Neural cell (in vitro differentiated cells): ENCODE measurements around the gene GRAMD2A. TPM values are rescaled to one million over a fixed set of nuclear protein-coding genes. Genes with fewer than 3 reads are reported as not detected.

Source experiments
- H2AFZ ChIP-seq: fragments of 200-600, 300-800 bp; sonication (generic), shearing (Covaris generic); 2 replicates; pipeline ENCODE4 v1.6.0; 2014; ENCODE audit warnings: low read depth, mild to moderate bottlenecking, antibody characterized with exemption, low read length, moderate library complexity
- H3F3A ChIP-seq: fragments of 200-600 bp; shearing (Covaris generic); 2 replicates; pipeline ENCODE4 v1.6.1; 2016; ENCODE audit warnings: mild to moderate bottlenecking, moderate library complexity, mixed read lengths, antibody characterized with exemption, low read length; ENCODE audit not compliant: insufficient read depth, poor library complexity, severe bottlenecking
- H3K27ac ChIP-seq: fragments of 200-600, 300-800 bp; sonication (generic), shearing (Covaris generic); 2 replicates; pipeline ENCODE4 v1.5.1; 2014; ENCODE audit warnings: mild to moderate bottlenecking, low read length, moderate library complexity
- H3K27me3 ChIP-seq: fragments of 300-800, 200-600 bp; sonication (generic), shearing (Covaris generic); 2 replicates; pipeline ENCODE4 v1.6.0; 2014; ENCODE audit warnings: mild to moderate bottlenecking, low read depth, low read length, moderate library complexity; ENCODE audit not compliant: insufficient read depth
- H3K36me3 ChIP-seq: fragments of 300-800, 200-600 bp; sonication (generic), shearing (Covaris generic); 2 replicates; pipeline ENCODE4 v1.5.1; 2014; ENCODE audit warnings: mild to moderate bottlenecking, antibody characterized with exemption, low read length, moderate library complexity; ENCODE audit not compliant: insufficient read depth
- H3K4me2 ChIP-seq: fragments of 300-800, 200-600 bp; sonication (generic), shearing (Covaris generic); 2 replicates; pipeline ENCODE4 v1.6.0; 2014; ENCODE audit warnings: mild to moderate bottlenecking, low read length
- H3K4me3 ChIP-seq: fragments of 300-800, 200-600 bp; sonication (generic), shearing (Covaris generic); 2 replicates; pipeline ENCODE4 v1.5.1; 2014; ENCODE audit warnings: mild to moderate bottlenecking, low read length, moderate library complexity
- H3K79me2 ChIP-seq: fragments of 200-600 bp; shearing (Covaris generic); replicated peaks from 2 replicates; pipeline ENCODE4 v1.6.0; 2014; ENCODE audit warnings: mild to moderate bottlenecking, low read length, moderate library complexity; ENCODE audit not compliant: insufficient read depth
- H3K9ac ChIP-seq: fragments of 300-800, 200-600 bp; sonication (generic), shearing (Covaris generic); 2 replicates; pipeline ENCODE4 v1.6.1; 2016; ENCODE audit warnings: mild to moderate bottlenecking, low read length, mixed read lengths
- H3K9me2 ChIP-seq: fragments of 200-600 bp; shearing (Covaris generic); 2 replicates; pipeline ENCODE4 v1.6.1; 2016; ENCODE audit warnings: mild to moderate bottlenecking, low read length, mixed read lengths; ENCODE audit not compliant: insufficient read depth
- H3K9me3 ChIP-seq: fragments of 200-600, 300-800 bp; sonication (generic), shearing (Covaris generic); 2 replicates; pipeline ENCODE4 v1.6.1; 2016; ENCODE audit warnings: mild to moderate bottlenecking, mixed run types, low read length, moderate library complexity, mixed read lengths
- H4K20me1 ChIP-seq: fragments of 200-600 bp; shearing (Covaris generic); 2 replicates; pipeline ENCODE4 v1.6.1; 2016; ENCODE audit warnings: mild to moderate bottlenecking, mixed run types; ENCODE audit not compliant: insufficient read depth
- EP300 ChIP-seq: fragments of 450-650 bp; conservative IDR thresholded peaks from 2 replicates; pipeline ENCODE4 v1.6.1; 2014; ENCODE audit warnings: antibody characterized with exemption, mild to moderate bottlenecking, moderate library complexity; ENCODE audit not compliant: poor library complexity, severe bottlenecking
- EZH2 ChIP-seq: fragments of 200-600, 300-800 bp; shearing (Covaris generic), sonication (generic); IDR thresholded peaks from 2 replicates; pipeline ENCODE4 v1.6.1; 2014; ENCODE audit warnings: antibody characterized with exemption, low read length, borderline replicate concordance, mild to moderate bottlenecking; ENCODE audit not compliant: insufficient read depth, poor library complexity, severe bottlenecking
- MXI1 ChIP-seq: fragments of 450-650 bp; conservative IDR thresholded peaks from 2 replicates; pipeline ENCODE4 v1.6.1; 2014; ENCODE audit warnings: antibody characterized with exemption, mild to moderate bottlenecking; ENCODE audit not compliant: poor library complexity, severe bottlenecking
- POLR2AphosphoS5 ChIP-seq: IDR thresholded peaks from 2 replicates; pipeline ENCODE4 v1.6.1; 2012
- RAD21 ChIP-seq: fragments of 450-650 bp; conservative IDR thresholded peaks from 2 replicates; pipeline ENCODE4 v1.6.1; 2014; ENCODE audit warnings: antibody characterized with exemption, mild to moderate bottlenecking, moderate library complexity
- REST ChIP-seq: IDR thresholded peaks from 2 replicates; pipeline ENCODE4 v1.6.1; 2012; ENCODE audit warnings: borderline replicate concordance
- SMC3 ChIP-seq: fragments of 450-650 bp; conservative IDR thresholded peaks from 2 replicates; pipeline ENCODE4 v1.6.1; 2014; ENCODE audit warnings: antibody characterized with exemption, mild to moderate bottlenecking, moderate library complexity; ENCODE audit not compliant: poor library complexity
- TAF1 ChIP-seq: IDR thresholded peaks from 2 replicates; pipeline ENCODE4 v1.6.1; 2012; ENCODE audit warnings: low read depth
- polyA plus RNA-seq: library from polyadenylated mRNA; depleted of rRNA; stranded (reverse); fragments of >200 nt; gene quantifications from 2 replicates; pipeline ENCODE4 v1.2.3, GENCODE V29; 2014
- TF ChIP-seq, protein P1 (sequence below): fragments of 450-650 bp; IDR thresholded peaks from 2 replicates; pipeline ENCODE4 v1.5.1; 2014; ENCODE audit warnings: antibody characterized with exemption, mild to moderate bottlenecking, moderate library complexity; ENCODE audit not compliant: poor library complexity, severe bottlenecking

GRAMD2A gene
- polyA plus RNA-seq, 1 donor from 2014 or later, result 1.9 TPM

GRCh38 chr15:72169236-72169920, 28.2 kb downstream of the GRAMD2A start:
- H3K9me2 ChIP-seq, result no peaks in the 10 kb centered on the region
- H3F3A ChIP-seq, result no peaks in the 10 kb centered on the region
- H3K4me3 ChIP-seq, result no peak overlapping the region
- TF ChIP-seq SMC3 (no peak), POLR2AphosphoS5 (no peak), EZH2 (no peak)
- no peaks in the 10 kb centered on the region for H3K79me2 ChIP-seq
- H4K20me1 ChIP-seq, result no peaks in the 10 kb centered on the region
- no peaks in the 10 kb centered on the region for H3K27me3 ChIP-seq
- no peak overlapping the region for H3K4me2 ChIP-seq
- H3K9ac ChIP-seq, result no peak overlapping the region
- H3K27ac ChIP-seq, result no peak overlapping the region
- H3K9me3 ChIP-seq, result no peaks in the 10 kb centered on the region
- no peaks in the 10 kb centered on the region for H3K36me3 ChIP-seq
- no peak overlapping the region for H2AFZ ChIP-seq

- Histone ChIP-seq H3K36me3 (no peaks in the 10 kb centered on the region), H3K4me3 (no peak overlapping the region), H2AFZ (no peak overlapping the region), H3K9me3 (no peaks in the 10 kb centered on the region), H4K20me1 (no peaks in the 10 kb centered on the region), H3K27me3 (no peaks in the 10 kb centered on the region), H3F3A (no peaks in the 10 kb centered on the region), H3K79me2 (no peaks in the 10 kb centered on the region), H3K9me2 (no peaks in the 10 kb centered on the region), H3K4me2 (no peak overlapping the region), H3K9ac (no peak overlapping the region), H3K27ac (no peak overlapping the region)
- TF ChIP-seq POLR2AphosphoS5 (no peak), RAD21 (no peak), SMC3 (no peak), MXI1 (no peak), TAF1 (no peak), EP300 (no peak), REST (no peak), EZH2 (no peak)
- TF ChIP-seq, protein P1, sequence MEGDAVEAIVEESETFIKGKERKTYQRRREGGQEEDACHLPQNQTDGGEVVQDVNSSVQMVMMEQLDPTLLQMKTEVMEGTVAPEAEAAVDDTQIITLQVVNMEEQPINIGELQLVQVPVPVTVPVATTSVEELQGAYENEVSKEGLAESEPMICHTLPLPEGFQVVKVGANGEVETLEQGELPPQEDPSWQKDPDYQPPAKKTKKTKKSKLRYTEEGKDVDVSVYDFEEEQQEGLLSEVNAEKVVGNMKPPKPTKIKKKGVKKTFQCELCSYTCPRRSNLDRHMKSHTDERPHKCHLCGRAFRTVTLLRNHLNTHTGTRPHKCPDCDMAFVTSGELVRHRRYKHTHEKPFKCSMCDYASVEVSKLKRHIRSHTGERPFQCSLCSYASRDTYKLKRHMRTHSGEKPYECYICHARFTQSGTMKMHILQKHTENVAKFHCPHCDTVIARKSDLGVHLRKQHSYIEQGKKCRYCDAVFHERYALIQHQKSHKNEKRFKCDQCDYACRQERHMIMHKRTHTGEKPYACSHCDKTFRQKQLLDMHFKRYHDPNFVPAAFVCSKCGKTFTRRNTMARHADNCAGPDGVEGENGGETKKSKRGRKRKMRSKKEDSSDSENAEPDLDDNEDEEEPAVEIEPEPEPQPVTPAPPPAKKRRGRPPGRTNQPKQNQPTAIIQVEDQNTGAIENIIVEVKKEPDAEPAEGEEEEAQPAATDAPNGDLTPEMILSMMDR, result no peak
Measured at GRCh38 chr15:72168808-72169190, 28.8 kb downstream of the GRAMD2A start.
